Coronary artery (tissue), 2 donors: ENCODE results near the gene SPINT2.

Source experiments
- DNase-seq: peaks from one replicate; pipeline ENCODE4 v3.0.0-alpha.2; 2017; ENCODE audit warnings: low spot score
- H3K27ac ChIP-seq, 2 donors: fragments of 200-600 bp; sonication (generic); one replicate each; pipeline ENCODE4 v1.5.1; 2016 to 2019
- H3K4me3 ChIP-seq: fragments of 200-600 bp; sonication (generic); 2 replicates; pipeline ENCODE4 v1.5.1; 2016; ENCODE audit warnings: mild to moderate bottlenecking, moderate library complexity
- CTCF ChIP-seq: fragments of 200-600 bp; sonication (generic); IDR thresholded peaks from one replicate; pipeline ENCODE4 v1.5.1; 2019; ENCODE audit warnings: antibody characterized with exemption

SPINT2 gene

GRCh38 chr19:38307597-38307996 lies 43.2 kb downstream of the SPINT2 start:
- TF ChIP-seq CTCF = no peak

GRCh38 chr19:38308006-38308766 lies 43.8 kb downstream of the SPINT2 start:
- no peak overlapping the region for H3K4me3 ChIP-seq
- no peak for DNase-seq
- TF ChIP-seq CTCF = no peak
- H3K27ac ChIP-seq = no peak overlapping the region

More at GRCh38 chr19:38307597-38307996, 43.2 kb downstream of the SPINT2 start:
- H3K4me3 ChIP-seq = no peak overlapping the region
- DNase-seq = no peak
- no peak overlapping the region for H3K27ac ChIP-seq

GRCh38 chr19:38308926-38309614 lies 44.7 kb downstream of the SPINT2 start:
- Histone ChIP-seq H3K4me3 (no peak overlapping the region), H3K27ac (no peak overlapping the region)
- no peak for TF ChIP-seq CTCF
- DNase-seq = no peak

- no peak for TF ChIP-seq CTCF
- Histone ChIP-seq H3K4me3 (no peak overlapping the region), H3K27ac (no peak overlapping the region)
- DNase-seq = no peak
These were observed 45.4 kb downstream of the SPINT2 start for GRCh38 chr19:38309615-38310278.

GRCh38 chr19:38310279-38310670 lies 45.9 kb downstream of the SPINT2 start:
- TF ChIP-seq CTCF = no peak
- H3K27ac ChIP-seq = no peak overlapping the region
- H3K4me3 ChIP-seq = no peak overlapping the region
- no peak for DNase-seq

- H3K27ac ChIP-seq = no peak overlapping the region
- TF ChIP-seq CTCF = no peak
- DNase-seq = no peak
- H3K4me3 ChIP-seq = no peak overlapping the region
These were observed 46.6 kb downstream of the SPINT2 start for GRCh38 chr19:38310986-38311385.
